Measurements from ENCODE around the gene ELF1.

GRCh38 chr13:41052441-41052840 lies 33.3 kb upstream of the ELF1 start:
- no peak for TF ChIP-seq USF2 (IDR thresholded peaks at IDR 0.05; ENCODE audit: low read length)
- TF ChIP-seq CTCF (IDR thresholded peaks at IDR 0.05; ENCODE audit: control extremely low read depth in 1 of 3, insufficient read depth in 1 of 3, low read depth in 1 of 3, low read length in 3 of 3), result no peak
- TF ChIP-seq POLR2A (IDR thresholded peaks at IDR 0.05; ENCODE audit: control extremely low read depth in 1 of 2, low read depth in 2 of 2, low read length in 2 of 2), result no peak
- TF ChIP-seq EZH2 (IDR thresholded peaks at IDR 0.05; ENCODE audit: low read depth, low read length, severe bottlenecking), result no peak
- TF ChIP-seq ATF2 (IDR thresholded peaks at IDR 0.05; ENCODE audit: low read length), result no peak
- TF ChIP-seq SIX5 (IDR thresholded peaks at IDR 0.05; ENCODE audit: low read depth, low read length), result no peak
- no peak for TF ChIP-seq RXRA (IDR thresholded peaks at IDR 0.05; ENCODE audit: insufficient read depth, low read depth, low read length)
- no peak for TF ChIP-seq CEBPB (IDR thresholded peaks at IDR 0.05; ENCODE audit: low read depth, low read length)
- TF ChIP-seq HDAC2 (IDR thresholded peaks at IDR 0.05; ENCODE audit: borderline replicate concordance in 1 of 2, low read depth in 2 of 2, low read length in 2 of 2), result no peak
